Endothelial cell (in vitro differentiated cells): Measurements from ENCODE around the gene PLD6. TPM values are rescaled to one million over a fixed set of nuclear protein-coding genes. Genes with fewer than 3 reads are reported as not detected.

ENCODE experiments used
- DNase-seq: peaks from one replicate; pipeline ENCODE4 v3.0.0; 2021; ENCODE audit warnings: low spot score
- H3K27ac Mint-ChIP-seq: one replicate; pipeline ENCODE4 v1.8.0; 2021; ENCODE audit warnings: mixed read lengths, inconsistent platforms; ENCODE audit not compliant: unreplicated experiment
- H3K27me3 Mint-ChIP-seq: one replicate; pipeline ENCODE4 v1.8.0; 2021; ENCODE audit warnings: mild to moderate bottlenecking, moderate library complexity, mixed read lengths, inconsistent platforms; ENCODE audit not compliant: unreplicated experiment
- H3K36me3 Mint-ChIP-seq: one replicate; pipeline ENCODE4 v1.8.0; 2021; ENCODE audit warnings: mild to moderate bottlenecking, low read depth, mixed read lengths, inconsistent platforms; ENCODE audit not compliant: unreplicated experiment
- H3K4me1 Mint-ChIP-seq: one replicate; pipeline ENCODE4 v1.8.0; 2021; ENCODE audit warnings: mild to moderate bottlenecking, mixed read lengths, inconsistent platforms; ENCODE audit not compliant: unreplicated experiment
- H3K4me3 Mint-ChIP-seq: one replicate; pipeline ENCODE4 v1.8.0; 2021; ENCODE audit warnings: mild to moderate bottlenecking, mixed read lengths, inconsistent platforms; ENCODE audit not compliant: unreplicated experiment
- H3K9me3 Mint-ChIP-seq: one replicate; pipeline ENCODE4 v1.8.0; 2021; ENCODE audit warnings: mixed read lengths, inconsistent platforms; ENCODE audit not compliant: unreplicated experiment
- CTCF ChIP-seq: fragments of 200-600 bp; sonication (generic); IDR thresholded peaks from one replicate; pipeline ENCODE4 v1.5.0; 2021; ENCODE audit warnings: antibody characterized with exemption; ENCODE audit not compliant: unreplicated experiment
- total RNA-seq: library from RNA; stranded (reverse); fragmentation: NEBNext Ultra II Directional; extraction: Animal tissue kit (Norgen Biotek cat#: 25700); gene quantifications from one replicate; pipeline ENCODE4 v1.2.1, GENCODE V29; 2021; ENCODE audit not compliant: unreplicated experiment

Gene PLD6
- total RNA-seq, 1 donor from 2014 or later: 0.21 TPM

GRCh38 chr17:17191346-17191792 is 14.8 kb downstream of the PLD6 start:
- no peak for TF ChIP-seq CTCF
- Mint-ChIP-seq H3K36me3 (peaks cover 6% of the 10 kb centered on the region), H3K4me3 (no peak overlapping the region), H3K9me3 (no peaks in the 10 kb centered on the region), H3K27me3 (peaks cover 2% of the 10 kb centered on the region), H3K27ac (no peak overlapping the region), H3K4me1 (peaks cover 12% of the 10 kb centered on the region)
- no peak for DNase-seq

GRCh38 chr17:17190188-17190587 is 15.9 kb downstream of the PLD6 start:
- Mint-ChIP-seq H3K4me1 (peaks cover 24% of the 10 kb centered on the region), H3K4me3 (no peak overlapping the region), H3K27me3 (peaks cover 2% of the 10 kb centered on the region), H3K27ac (no peak overlapping the region), H3K36me3 (peaks cover 12% of the 10 kb centered on the region), H3K9me3 (no peaks in the 10 kb centered on the region)
- no peak for TF ChIP-seq CTCF
- no peak for DNase-seq

- peaks cover 30% of the 10 kb centered on the region for H3K4me1 Mint-ChIP-seq
- H3K27ac Mint-ChIP-seq: no peak overlapping the region
- no peak for DNase-seq
- peaks cover 12% of the 10 kb centered on the region for H3K36me3 Mint-ChIP-seq
- no peaks in the 10 kb centered on the region for H3K9me3 Mint-ChIP-seq
- peaks cover 3% of the 10 kb centered on the region for H3K27me3 Mint-ChIP-seq
- H3K4me3 Mint-ChIP-seq: no peak overlapping the region
- TF ChIP-seq CTCF: no peak
Observed at GRCh38 chr17:17189559-17189958, 16.6 kb downstream of the PLD6 start.

- Mint-ChIP-seq H3K4me1 (peaks cover 38% of the 10 kb centered on the region), H3K27me3 (peaks cover 5% of the 10 kb centered on the region), H3K27ac (no peak overlapping the region), H3K36me3 (peaks cover 12% of the 10 kb centered on the region), H3K4me3 (no peak overlapping the region), H3K9me3 (no peaks in the 10 kb centered on the region)
- TF ChIP-seq CTCF: no peak
- DNase-seq: no peak
Observed at GRCh38 chr17:17188586-17188985, 17.5 kb downstream of the PLD6 start.

GRCh38 chr17:17186551-17187505 is 19.3 kb downstream of the PLD6 start:
- TF ChIP-seq CTCF: no peak
- H3K4me1 Mint-ChIP-seq: peaks cover 42% of the 10 kb centered on the region
- H3K9me3 Mint-ChIP-seq: no peaks in the 10 kb centered on the region
- DNase-seq: no peak
- no peak overlapping the region for H3K4me3 Mint-ChIP-seq
- H3K36me3 Mint-ChIP-seq: peaks cover 18% of the 10 kb centered on the region
- no peak overlapping the region for H3K27ac Mint-ChIP-seq
- peaks cover 5% of the 10 kb centered on the region for H3K27me3 Mint-ChIP-seq
